ENCODE data around the gene DFFB.

The DFFB gene

GRCh38 chr1:3871451-3871805 is 14.2 kb downstream of the DFFB start:
- TF ChIP-seq ZFX (IDR thresholded peaks at IDR 0.05) (no peak), CTCF (conservative IDR thresholded peaks at IDR 0.05) (no peak)

GRCh38 chr1:3872546-3872945 is 15.3 kb downstream of the DFFB start:
- no peak overlapping the region for H3K27ac ChIP-seq
- TF ChIP-seq CTCF (conservative IDR thresholded peaks at IDR 0.05) (no peak), ZFX (IDR thresholded peaks at IDR 0.05) (no peak)

More at GRCh38 chr1:3871451-3871805, 14.2 kb downstream of the DFFB start:
- H3K27ac ChIP-seq: no peak overlapping the region

DNA sequence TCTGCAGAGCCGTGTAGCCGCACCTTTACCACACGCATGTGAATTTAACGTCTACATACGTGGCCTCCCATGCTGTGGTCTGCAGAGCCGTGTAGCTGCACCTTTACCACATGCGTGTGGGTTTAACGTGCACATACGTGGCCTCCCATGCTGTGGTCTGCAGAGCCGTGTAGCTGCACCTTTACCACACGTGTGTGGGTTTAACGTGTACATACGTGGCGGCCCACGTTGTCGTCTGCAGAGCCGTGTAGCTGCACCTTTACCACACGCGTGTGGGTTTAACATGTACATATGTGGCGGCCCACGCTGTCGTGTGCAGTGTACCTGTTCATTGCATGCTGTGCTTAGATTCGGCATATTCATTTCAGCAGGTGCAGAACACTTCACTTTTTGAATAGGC is 17.5 kb downstream of the DFFB start:
- no peak overlapping the region for H3K27ac ChIP-seq
- TF ChIP-seq ZFX (IDR thresholded peaks at IDR 0.05) (no peak), CTCF (conservative IDR thresholded peaks at IDR 0.05) (no peak)

GRCh38 chr1:3876716-3877115 is 19.4 kb downstream of the DFFB start:
- TF ChIP-seq ZFX (IDR thresholded peaks at IDR 0.05): no peak
- TF ChIP-seq CTCF (conservative IDR thresholded peaks at IDR 0.05): no peak
- H3K27ac ChIP-seq: no peak overlapping the region

GRCh38 chr1:3879099-3879498 is 21.8 kb downstream of the DFFB start:
- TF ChIP-seq ZFX (IDR thresholded peaks at IDR 0.05): no peak
- no peak for TF ChIP-seq CTCF (conservative IDR thresholded peaks at IDR 0.05)
- no peak overlapping the region for H3K27ac ChIP-seq

DNA sequence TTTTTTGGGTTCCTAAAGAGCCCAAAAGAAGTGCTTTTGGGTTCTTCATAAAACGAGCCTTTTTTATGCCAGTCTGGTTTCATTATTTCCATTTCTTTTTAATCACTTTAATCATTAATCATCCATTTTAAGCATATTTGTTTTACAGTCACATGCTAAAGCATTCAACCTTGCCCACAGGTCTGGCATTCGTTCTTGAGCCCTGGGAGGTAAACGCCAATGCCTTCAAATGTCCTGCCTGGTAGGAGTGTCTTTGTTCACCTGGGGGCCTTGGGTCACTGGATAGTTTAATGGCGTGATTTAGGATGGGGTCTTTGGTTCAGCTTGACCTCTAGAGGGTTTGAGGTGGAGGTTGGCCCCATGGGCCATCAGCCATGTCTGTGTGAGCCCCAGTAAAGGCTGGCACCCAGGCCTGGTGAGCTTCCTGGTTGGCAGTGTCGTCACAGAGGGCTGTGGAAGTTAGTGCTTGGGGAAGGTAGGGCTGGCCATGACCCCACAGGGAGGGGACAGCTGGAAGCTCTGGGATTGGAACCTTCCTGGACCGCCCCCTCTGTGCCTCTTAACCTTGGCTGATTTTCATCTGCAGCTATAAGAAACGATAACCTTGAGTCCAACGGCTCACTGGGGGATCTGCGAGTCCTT is 22.6 kb downstream of the DFFB start:
- TF ChIP-seq CTCF (conservative IDR thresholded peaks at IDR 0.05): no peak
- no peak for TF ChIP-seq ZFX (IDR thresholded peaks at IDR 0.05)
- no peak overlapping the region for H3K27ac ChIP-seq

DNA sequence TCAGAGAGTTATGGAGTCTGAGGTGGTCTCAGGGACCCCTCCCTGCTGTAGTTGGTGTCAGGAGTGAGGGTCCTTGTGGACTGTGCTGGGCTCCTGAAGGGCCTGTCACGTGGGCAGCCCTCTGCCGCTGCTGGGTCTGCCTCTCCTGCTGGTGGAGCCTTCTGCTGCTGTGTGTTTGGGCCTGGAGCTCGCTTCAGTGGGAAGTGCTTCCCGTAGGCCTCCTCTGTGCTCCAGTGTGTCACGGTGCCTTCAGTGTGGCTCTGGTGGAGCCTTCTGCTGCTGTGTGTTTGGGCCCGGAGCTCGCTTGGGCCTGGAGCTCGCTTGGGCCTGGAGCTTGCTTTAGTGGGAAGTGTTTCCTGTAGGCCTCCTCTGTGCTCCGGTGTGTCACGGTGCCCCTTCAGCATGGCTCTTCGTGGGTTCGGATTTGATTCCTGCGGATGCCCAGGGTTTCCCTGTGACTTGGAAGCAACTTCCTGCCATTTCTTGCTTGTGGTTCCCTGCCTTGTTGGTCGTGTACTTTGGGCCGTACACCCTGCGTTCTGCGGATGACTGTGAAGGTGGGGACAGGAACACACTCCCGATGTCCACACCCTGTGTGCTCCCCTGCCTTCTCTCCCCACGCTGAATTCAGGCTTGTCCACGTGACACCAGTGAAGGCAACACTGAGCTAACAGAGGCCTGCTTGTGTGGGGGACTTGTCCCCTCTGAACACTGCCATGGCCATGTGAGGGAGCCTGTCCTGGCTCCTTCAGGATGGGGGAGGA is 23.3 kb downstream of the DFFB start:
- no peak overlapping the region for H3K27ac ChIP-seq
- no peak for TF ChIP-seq CTCF (conservative IDR thresholded peaks at IDR 0.05)

Data from C4-2B (cell line).